GM23248 (cell line): ENCODE data around the gene UBAC1.

Source experiments
- EZH2 ChIP-seq: fragments of 200-600 bp; sonication (generic); IDR thresholded peaks from 2 replicates; pipeline ENCODE4 v1.6.1; 2018; ENCODE audit warnings: antibody characterized with exemption, mild to moderate bottlenecking; ENCODE audit not compliant: insufficient read depth, poor library complexity, severe bottlenecking
- EZH2phosphoT487 ChIP-seq: fragments of 200-600 bp; sonication (generic); IDR thresholded peaks from 2 replicates; pipeline ENCODE4 v1.6.1; 2018; ENCODE audit warnings: antibody characterized with exemption, moderate library complexity, mild to moderate bottlenecking, low read depth; ENCODE audit not compliant: insufficient read depth

DNA sequence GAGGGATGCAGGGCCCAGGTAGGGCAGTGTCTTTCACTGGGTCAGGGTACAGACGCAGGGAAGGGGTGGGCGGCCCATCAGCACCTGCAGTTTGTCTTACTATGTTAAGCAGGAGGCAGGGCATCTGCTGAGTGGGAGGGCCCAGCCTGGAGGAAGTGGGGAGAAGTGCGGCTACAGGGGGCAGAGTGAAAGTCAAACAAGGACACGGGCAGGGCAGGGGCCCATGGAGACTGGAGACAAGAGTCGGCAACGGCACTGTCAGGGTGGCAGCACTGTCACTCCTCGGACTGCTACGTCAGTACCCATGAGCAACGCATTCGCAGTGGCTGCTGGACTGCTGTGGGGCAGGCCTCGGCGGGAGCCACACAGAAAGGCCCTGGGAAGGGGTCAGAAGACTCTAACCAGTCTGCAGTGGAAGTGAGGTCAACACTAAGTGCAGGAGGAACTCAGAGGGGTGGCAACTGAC, 73.6 kb downstream of the UBAC1 start:
- TF ChIP-seq EZH2 (no peak), EZH2phosphoT487 (no peak)
